SH-SY5Y (cell line): ENCODE results near the gene B4GALT7.

Experiments used
- GATA2 ChIP-seq: IDR thresholded peaks from 2 replicates; pipeline ENCODE4 v1.6.1; 2011; ENCODE audit warnings: mild to moderate bottlenecking, low read depth, low read length
- GATA3 ChIP-seq: IDR thresholded peaks from 2 replicates; pipeline ENCODE4 v1.6.1; 2011; ENCODE audit warnings: low read depth, mild to moderate bottlenecking, low read length, moderate library complexity

DNA sequence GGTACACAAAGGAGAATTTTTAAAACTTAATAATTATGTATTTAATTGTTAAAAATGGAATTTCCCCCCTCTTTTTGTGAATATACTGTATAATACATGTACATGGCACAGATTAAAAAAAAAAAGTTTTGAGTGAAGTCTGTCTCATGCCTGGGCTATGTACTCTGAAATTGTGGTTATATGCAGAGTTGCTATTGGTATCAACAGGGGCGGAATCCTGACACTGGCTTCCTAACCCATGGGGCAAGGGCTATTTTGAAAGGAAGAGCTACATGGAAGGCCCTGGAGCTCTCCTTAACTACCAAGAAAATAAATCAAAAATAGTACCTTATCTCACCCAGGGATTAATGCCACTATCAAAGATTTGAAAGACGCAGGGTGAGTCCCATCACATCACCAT is 44.7 kb upstream of the B4GALT7 start:
- TF ChIP-seq GATA2: no peak
- no peak for TF ChIP-seq GATA3
